ENCODE data around the gene LRRC8B. TPM values are rescaled to one million over a fixed set of nuclear protein-coding genes. Genes with fewer than 3 reads are reported as not detected.

The LRRC8B gene
- total RNA-seq, 1 donor from 2014 or later = 6.4 TPM

DNA sequence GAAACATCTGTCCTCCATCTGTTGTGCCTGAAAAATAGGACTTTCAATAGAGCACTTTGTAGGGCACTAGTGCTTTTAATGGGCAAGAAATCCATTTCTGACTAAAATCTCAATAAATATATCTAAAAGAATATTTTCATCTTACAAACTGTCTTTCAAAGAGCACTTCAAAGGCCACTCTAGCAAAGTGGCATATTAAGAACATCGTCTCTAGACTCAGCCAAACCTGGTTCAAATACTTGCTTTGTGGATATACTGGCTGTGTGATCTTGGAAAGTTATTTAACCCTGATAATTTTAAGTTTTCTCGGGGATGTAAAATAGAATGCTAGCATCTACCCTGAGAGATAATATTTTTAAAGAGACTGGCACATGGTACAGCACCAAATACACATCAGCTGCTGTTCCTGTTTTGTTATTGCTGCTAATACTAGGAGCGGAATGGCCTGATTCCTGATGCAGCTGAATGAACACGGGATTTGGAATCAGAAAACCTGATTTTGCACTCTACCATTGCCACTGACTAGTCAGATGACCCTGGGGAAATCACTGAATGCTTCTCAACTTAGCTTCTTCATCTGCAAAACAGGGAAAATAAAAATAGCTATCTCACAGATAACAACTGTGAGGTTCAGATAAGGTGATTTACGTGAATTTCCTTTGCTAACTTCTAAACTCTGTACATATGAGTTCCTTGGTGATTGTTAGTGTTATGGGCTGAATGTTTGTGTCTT lies 83.1 kb downstream of the LRRC8B start:
- Histone ChIP-seq H3K36me3 (ENCODE audit: insufficient read depth, low read length) (no peaks in the 10 kb centered on the region), H3K4me3 (ENCODE audit: insufficient read depth, low read depth, low read length) (no peak overlapping the region), H3K9me3 (ENCODE audit: insufficient read depth, low read depth, low read length) (no peaks in the 10 kb centered on the region), H4K20me1 (ENCODE audit: insufficient read depth, low read length) (no peaks in the 10 kb centered on the region), H3K27me3 (ENCODE audit: insufficient read depth, low read length) (no peaks in the 10 kb centered on the region), H3K9ac (ENCODE audit: low read length) (no peak overlapping the region), H2AFZ (ENCODE audit: low read depth, low read length) (no peak overlapping the region), H3K4me1 (ENCODE audit: insufficient read depth, low read length) (peaks cover 18% of the 10 kb centered on the region), H3K4me2 (ENCODE audit: low read length) (no peak overlapping the region), H3K79me2 (ENCODE audit: insufficient read depth, low read length) (no peaks in the 10 kb centered on the region), H3K27ac (ENCODE audit: low read depth, low read length) (no peak overlapping the region)
- H3K36me3 Mint-ChIP-seq (ENCODE audit: low read depth, unreplicated experiment) = no peaks in the 10 kb centered on the region
- H3K4me3 Mint-ChIP-seq (ENCODE audit: unreplicated experiment) = no peak overlapping the region
- FAIRE-seq (no peak), DNase-seq (ENCODE audit: low read depth) (no peak)
- H3K27ac Mint-ChIP-seq (ENCODE audit: unreplicated experiment) = no peak overlapping the region
- H3K4me1 Mint-ChIP-seq (ENCODE audit: low read depth, unreplicated experiment) = peaks cover 28% of the 10 kb centered on the region
- peaks cover 13% of the 10 kb centered on the region for H3K27me3 Mint-ChIP-seq (ENCODE audit: low read depth, unreplicated experiment)
- TF ChIP-seq, protein P1, sequence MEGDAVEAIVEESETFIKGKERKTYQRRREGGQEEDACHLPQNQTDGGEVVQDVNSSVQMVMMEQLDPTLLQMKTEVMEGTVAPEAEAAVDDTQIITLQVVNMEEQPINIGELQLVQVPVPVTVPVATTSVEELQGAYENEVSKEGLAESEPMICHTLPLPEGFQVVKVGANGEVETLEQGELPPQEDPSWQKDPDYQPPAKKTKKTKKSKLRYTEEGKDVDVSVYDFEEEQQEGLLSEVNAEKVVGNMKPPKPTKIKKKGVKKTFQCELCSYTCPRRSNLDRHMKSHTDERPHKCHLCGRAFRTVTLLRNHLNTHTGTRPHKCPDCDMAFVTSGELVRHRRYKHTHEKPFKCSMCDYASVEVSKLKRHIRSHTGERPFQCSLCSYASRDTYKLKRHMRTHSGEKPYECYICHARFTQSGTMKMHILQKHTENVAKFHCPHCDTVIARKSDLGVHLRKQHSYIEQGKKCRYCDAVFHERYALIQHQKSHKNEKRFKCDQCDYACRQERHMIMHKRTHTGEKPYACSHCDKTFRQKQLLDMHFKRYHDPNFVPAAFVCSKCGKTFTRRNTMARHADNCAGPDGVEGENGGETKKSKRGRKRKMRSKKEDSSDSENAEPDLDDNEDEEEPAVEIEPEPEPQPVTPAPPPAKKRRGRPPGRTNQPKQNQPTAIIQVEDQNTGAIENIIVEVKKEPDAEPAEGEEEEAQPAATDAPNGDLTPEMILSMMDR (IDR thresholded peaks at IDR 0.05; ENCODE audit: insufficient read depth, low read depth, low read length) = no peak
- no peak for TF ChIP-seq EZH2 (IDR thresholded peaks at IDR 0.05; ENCODE audit: insufficient read depth, low read length)
- no peaks in the 10 kb centered on the region for H3K9me3 Mint-ChIP-seq (ENCODE audit: unreplicated experiment)

DNA sequence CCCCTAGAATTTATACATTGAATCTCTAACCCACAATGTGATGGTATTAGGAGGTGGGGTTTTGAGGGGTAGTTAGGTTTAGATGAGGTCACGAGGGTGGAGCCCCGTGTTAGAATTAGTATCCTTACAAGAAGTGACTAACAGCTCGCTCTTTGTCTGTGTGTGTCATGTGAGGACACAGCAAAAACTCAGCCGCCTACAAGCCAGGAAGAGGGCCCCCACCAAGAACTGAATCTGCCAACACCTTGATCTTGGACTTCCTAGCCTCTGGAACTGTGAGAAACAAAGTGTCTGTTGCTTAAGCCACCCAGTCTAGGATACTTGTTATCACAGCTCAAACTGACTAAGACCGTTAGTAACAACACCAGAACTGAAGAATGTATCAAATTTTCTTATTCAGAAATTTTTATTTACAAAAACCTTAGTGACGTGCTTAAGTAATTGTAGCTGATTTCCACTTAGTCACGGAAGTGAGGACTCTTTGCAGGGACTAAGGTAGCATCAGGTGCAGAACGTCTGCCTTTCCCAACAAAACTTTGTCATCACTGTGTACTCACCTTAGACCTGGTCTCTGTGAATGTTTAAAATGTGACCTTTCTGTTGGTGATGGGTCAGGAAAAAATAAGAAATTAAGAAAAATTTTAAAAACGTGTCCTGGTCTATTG lies 83.8 kb downstream of the LRRC8B start:
- peaks cover 11% of the 10 kb centered on the region for H3K27me3 Mint-ChIP-seq (ENCODE audit: low read depth, unreplicated experiment)
- no peaks in the 10 kb centered on the region for H3K9me3 Mint-ChIP-seq (ENCODE audit: unreplicated experiment)
- no peaks in the 10 kb centered on the region for H3K79me2 ChIP-seq (ENCODE audit: insufficient read depth, low read length)
- peaks cover 28% of the 10 kb centered on the region for H3K4me1 Mint-ChIP-seq (ENCODE audit: low read depth, unreplicated experiment)
- no peaks in the 10 kb centered on the region for H3K27me3 ChIP-seq (ENCODE audit: insufficient read depth, low read length)
- no peak overlapping the region for H3K27ac ChIP-seq (ENCODE audit: low read depth, low read length)
- H3K27ac Mint-ChIP-seq (ENCODE audit: unreplicated experiment) = peak overlapping the region; percentile 6
- FAIRE-seq (no peak), DNase-seq (ENCODE audit: low read depth) (peak; percentile 32)
- H3K9ac ChIP-seq (ENCODE audit: low read length) = no peak overlapping the region
- no peaks in the 10 kb centered on the region for H3K9me3 ChIP-seq (ENCODE audit: insufficient read depth, low read depth, low read length)
- TF ChIP-seq, protein P1 (IDR thresholded peaks at IDR 0.05; ENCODE audit: insufficient read depth, low read depth, low read length) = no peak
- no peak for TF ChIP-seq EZH2 (IDR thresholded peaks at IDR 0.05; ENCODE audit: insufficient read depth, low read length)
- no peaks in the 10 kb centered on the region for H3K36me3 ChIP-seq (ENCODE audit: insufficient read depth, low read length)
- H3K36me3 Mint-ChIP-seq (ENCODE audit: low read depth, unreplicated experiment) = no peaks in the 10 kb centered on the region
- no peak overlapping the region for H3K4me3 ChIP-seq (ENCODE audit: insufficient read depth, low read depth, low read length)
- H2AFZ ChIP-seq (ENCODE audit: low read depth, low read length) = no peak overlapping the region
- H3K4me2 ChIP-seq (ENCODE audit: low read length) = no peak overlapping the region
- H3K4me3 Mint-ChIP-seq (ENCODE audit: unreplicated experiment) = no peak overlapping the region
- H4K20me1 ChIP-seq (ENCODE audit: insufficient read depth, low read length) = no peaks in the 10 kb centered on the region
- H3K4me1 ChIP-seq (ENCODE audit: insufficient read depth, low read length) = peaks cover 17% of the 10 kb centered on the region

Data from astrocyte (in vitro differentiated cells and primary cell).